Measurements from ENCODE around the gene LYL1. TPM values are rescaled to one million over a fixed set of nuclear protein-coding genes. Genes with fewer than 3 reads are reported as not detected.

The LYL1 gene
- total and polyA plus RNA-seq, 8 donors: 5.3 to 32.9 (median 9.9) TPM

DNA sequence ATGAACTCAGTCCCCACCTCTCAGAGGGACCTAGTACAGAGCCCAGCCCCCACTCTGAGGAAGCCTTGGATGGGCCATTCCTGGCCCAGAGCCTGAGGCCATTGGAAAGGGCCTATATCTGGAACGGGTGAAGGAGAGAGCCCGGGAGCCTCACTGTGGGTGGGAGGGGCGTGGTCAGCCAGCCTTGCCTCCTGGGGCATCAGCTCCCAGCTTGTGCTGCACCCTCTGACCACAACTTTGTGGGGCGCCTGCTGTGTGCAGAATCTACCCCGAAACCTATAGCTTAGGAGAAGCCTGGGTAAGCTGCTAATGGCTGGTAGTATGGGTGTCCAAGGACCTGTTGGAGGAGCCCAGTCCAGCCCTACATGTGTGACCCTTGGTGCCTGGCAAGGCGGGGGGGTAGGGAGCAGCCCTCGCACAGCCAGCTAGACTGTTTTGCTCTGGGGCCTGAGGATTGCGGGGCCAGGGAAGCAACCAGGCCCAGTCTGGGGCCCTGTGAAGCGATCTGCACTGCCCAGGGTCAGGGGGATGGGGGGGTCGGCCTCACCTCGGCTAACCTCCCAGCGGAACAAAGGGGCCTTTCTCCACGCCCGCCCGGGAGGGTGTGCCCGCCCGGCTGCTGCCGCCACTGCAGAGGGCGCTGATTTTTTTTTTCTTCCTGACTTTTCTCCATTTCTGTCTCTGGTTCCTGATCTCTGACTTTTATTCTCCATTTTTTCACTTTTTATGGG is 42.3 kb downstream of the LYL1 start:
- H3K4me1 ChIP-seq: peaks cover 61 to 84% of the 10 kb centered on the region in 2 donors
- peak; percentile 2 for ATAC-seq
- H3K27me3 ChIP-seq: peaks cover 0 to 11% of the 10 kb centered on the region in 2 donors
- DNase-seq: no peak
- peak overlapping the region in 1 of 2 donors; percentile 34 for H3K4me3 ChIP-seq
- TF ChIP-seq, protein P1, sequence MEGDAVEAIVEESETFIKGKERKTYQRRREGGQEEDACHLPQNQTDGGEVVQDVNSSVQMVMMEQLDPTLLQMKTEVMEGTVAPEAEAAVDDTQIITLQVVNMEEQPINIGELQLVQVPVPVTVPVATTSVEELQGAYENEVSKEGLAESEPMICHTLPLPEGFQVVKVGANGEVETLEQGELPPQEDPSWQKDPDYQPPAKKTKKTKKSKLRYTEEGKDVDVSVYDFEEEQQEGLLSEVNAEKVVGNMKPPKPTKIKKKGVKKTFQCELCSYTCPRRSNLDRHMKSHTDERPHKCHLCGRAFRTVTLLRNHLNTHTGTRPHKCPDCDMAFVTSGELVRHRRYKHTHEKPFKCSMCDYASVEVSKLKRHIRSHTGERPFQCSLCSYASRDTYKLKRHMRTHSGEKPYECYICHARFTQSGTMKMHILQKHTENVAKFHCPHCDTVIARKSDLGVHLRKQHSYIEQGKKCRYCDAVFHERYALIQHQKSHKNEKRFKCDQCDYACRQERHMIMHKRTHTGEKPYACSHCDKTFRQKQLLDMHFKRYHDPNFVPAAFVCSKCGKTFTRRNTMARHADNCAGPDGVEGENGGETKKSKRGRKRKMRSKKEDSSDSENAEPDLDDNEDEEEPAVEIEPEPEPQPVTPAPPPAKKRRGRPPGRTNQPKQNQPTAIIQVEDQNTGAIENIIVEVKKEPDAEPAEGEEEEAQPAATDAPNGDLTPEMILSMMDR (IDR thresholded peaks at IDR 0.05): no peak
- H3K9me3 ChIP-seq: no peaks in the 10 kb centered on the region
- intact Hi-C loops (cut with DNase I): loop anchor here in 1 of 2 donors (5.0 kb wide), 1 partner anchor 78 kb away; no protein-coding TSS in a partner anchor
- H3K36me3 ChIP-seq: no peaks in the 10 kb centered on the region
- peak overlapping the region; percentile 61 to 86 for H3K27ac ChIP-seq

DNA sequence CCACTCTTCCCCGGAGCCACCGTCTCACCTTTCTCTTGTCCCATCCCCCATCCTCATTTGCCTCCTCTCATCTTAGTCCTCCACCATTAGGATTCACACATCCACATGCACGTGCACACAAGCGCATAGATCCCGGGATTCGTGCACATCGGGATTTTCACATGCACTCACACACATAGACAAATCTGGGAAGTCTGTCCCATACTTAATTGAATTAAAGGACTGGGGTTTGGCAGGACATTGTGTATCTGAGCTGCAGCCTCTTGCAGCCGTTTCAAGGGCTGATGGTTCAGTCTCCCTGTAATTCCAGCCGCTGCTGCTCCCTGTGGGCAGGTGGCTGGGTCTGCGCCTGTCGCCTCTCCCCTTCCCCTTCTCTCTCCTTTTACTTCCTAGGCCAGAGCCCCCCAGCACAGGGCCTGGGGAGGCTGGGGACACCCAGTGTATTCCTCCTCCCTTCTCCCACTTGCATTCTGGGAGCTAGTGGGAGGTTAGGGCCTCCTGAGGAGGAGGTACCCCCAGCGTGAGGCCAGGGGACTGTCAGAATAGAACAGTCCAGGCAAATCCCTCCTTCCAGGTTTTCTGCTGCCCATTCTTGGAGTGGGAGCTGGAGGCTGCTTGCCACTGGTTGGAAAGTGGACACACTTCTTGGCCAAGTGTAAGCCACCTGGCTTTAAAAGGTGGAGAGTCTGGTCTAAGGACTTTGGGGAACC is 43.6 kb downstream of the LYL1 start:
- H3K4me3 ChIP-seq: no peak overlapping the region
- H3K9me3 ChIP-seq: no peaks in the 10 kb centered on the region
- no peak for ATAC-seq
- TF ChIP-seq, protein P1 (IDR thresholded peaks at IDR 0.05): no peak
- intact Hi-C loops (cut with DNase I): loop anchor here in 1 of 2 donors (10.0 kb wide), 1 partner anchor 64 kb away; the partner anchor contains the start of gene NFIX
- no peaks in the 10 kb centered on the region for H3K36me3 ChIP-seq
- peaks cover 74 to 96% of the 10 kb centered on the region in 2 donors for H3K4me1 ChIP-seq
- peak overlapping the region; percentile 61 to 86 for H3K27ac ChIP-seq
- peaks cover 0 to 11% of the 10 kb centered on the region in 2 donors for H3K27me3 ChIP-seq
- no peak for DNase-seq

DNA sequence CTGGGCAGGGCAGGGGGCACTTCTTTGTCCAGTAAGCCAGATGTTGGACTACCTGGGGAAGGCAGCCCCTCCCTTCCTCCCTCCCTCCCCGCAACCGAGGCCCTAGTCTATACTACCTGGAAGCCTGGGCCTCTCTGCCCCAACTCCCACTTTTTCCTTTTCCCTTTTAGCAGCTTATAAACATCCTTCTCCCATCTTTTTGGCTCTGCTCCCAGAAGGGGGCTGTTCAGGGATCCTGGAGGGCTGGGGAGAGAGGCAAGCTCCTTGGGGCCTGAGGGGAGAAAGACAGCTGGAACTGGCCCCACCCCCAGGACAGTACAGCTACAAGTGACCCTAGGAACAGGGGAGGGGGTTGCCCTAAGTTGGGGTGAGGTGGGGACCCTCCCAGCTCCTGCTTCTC is 44.9 kb downstream of the LYL1 start:
- TF ChIP-seq, protein P1 (IDR thresholded peaks at IDR 0.05): no peak
- no peak for DNase-seq
- H3K4me1 ChIP-seq: peaks cover 88 to 99% of the 10 kb centered on the region in 2 donors

DNA sequence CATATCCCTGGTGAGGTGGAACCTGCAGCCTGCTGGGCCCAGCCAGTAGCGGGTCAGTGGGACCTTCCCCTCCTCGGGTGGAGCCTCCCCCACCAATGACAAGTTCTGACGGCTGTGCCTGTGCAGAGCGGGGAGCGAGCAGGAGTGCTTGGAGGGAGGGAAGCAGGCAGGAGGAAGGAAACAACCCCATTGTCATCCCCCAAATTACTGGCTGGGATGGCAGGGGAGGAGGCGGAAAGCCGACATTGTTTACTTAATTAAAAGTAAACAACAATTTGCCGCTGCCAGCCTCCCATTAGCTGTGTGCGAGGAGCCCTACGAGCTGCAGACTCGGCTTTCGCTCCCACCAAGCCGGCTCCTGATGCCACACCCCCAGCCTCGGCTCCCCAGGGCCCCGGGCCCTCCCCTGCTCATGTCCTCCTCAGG is 45.5 kb downstream of the LYL1 start:
- Histone ChIP-seq H3K9me3 (no peaks in the 10 kb centered on the region), H3K4me3 (no peak overlapping the region), H3K36me3 (no peaks in the 10 kb centered on the region), H3K4me1 (peaks cover 94 to 99% of the 10 kb centered on the region in 2 donors), H3K27me3 (peaks cover 0 to 11% of the 10 kb centered on the region in 2 donors), H3K27ac (peak overlapping the region; percentile 86 to 96)
- DNase-seq (peak in 1 of 4 donors; percentile 69), ATAC-seq (no peak)
- intact Hi-C loops (cut with DNase I): loop anchor here in 1 of 2 donors (10.0 kb wide), 1 partner anchor 62 kb away; the partner anchor contains the start of gene NFIX
- TF ChIP-seq, protein P1 (IDR thresholded peaks at IDR 0.05): no peak

More for the DNA sequence above, 44.9 kb downstream of the LYL1 start:
- Histone ChIP-seq H3K27me3 (peaks cover 0 to 11% of the 10 kb centered on the region in 2 donors), H3K36me3 (no peaks in the 10 kb centered on the region), H3K27ac (peak overlapping the region; percentile 86 to 96), H3K9me3 (no peaks in the 10 kb centered on the region), H3K4me3 (no peak overlapping the region)
- no peak for ATAC-seq
- intact Hi-C loops (cut with DNase I): loop anchor here in 1 of 2 donors (10.0 kb wide), 1 partner anchor 63 kb away; the partner anchor contains the start of gene NFIX

Measured in left lung (tissue), 10 donors.